GM12892 (cell line): Measurements from ENCODE around the gene RPS6KA2.

ENCODE experiments used
- POLR2A ChIP-seq: IDR thresholded peaks from 2 replicates; pipeline ENCODE4 v1.6.1; 2011; ENCODE audit warnings: low read depth, low read length, control low read depth
- POLR2AphosphoS5 ChIP-seq: IDR thresholded peaks from 2 replicates; pipeline ENCODE4 v1.6.1; 2011; ENCODE audit warnings: low read depth, low read length, control low read depth
- TAF1 ChIP-seq: IDR thresholded peaks from 2 replicates; pipeline ENCODE4 v1.6.1; 2011; ENCODE audit warnings: low read depth, mild to moderate bottlenecking, control low read depth, low read length, borderline replicate concordance

DNA sequence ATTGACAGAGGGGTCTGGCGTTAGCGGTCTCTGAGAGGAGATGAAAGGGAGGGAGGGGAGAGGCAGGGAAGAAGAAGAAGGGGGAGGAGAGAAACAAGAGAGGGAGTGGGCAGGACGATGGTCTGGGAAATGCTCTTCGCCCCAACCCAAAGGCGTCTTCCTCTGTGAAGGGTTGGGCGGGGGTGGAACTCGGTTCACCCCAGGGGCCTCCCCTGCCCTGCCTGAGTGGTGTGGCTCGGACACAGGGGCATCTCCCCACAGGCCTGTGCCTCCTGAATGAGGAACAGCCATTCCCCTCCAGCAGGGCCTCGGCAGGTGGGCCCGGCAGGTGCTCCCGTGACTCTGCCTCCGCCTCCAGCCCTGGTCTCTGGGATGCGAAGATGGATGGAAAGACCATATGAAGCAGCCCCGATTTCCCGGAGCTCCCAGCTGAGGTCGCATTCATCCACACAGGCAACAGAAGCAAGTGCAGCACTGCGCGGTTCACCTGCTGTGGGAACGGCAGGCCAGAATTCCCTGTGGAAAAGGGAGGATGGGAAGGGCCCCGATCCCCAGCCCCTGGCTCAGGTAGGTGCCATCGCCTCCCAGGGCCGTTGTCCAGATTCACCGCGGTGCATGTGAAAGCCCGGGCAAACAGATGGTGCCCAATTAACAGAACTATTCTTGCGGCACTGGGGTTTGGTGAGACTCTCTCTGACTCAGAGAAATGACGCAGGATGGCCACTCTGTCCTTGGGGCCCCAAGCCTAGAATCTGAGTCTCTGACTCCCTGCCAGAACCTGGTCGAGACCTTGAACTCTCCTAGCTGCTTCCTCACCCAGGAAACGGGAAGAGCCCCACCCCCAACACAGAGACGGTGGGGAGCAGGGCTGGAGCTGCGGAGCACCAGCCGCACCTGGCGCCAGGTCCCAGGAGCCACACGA is 29.4 kb upstream of the RPS6KA2 start:
- TF ChIP-seq POLR2A: no peak
- TF ChIP-seq TAF1: no peak
- no peak for TF ChIP-seq POLR2AphosphoS5
